ENCODE results near the gene TUBA1C.
"Not testable (repeated sequence)": the region's sequence is repeated elsewhere in the genome, so short reads cannot be mapped to it uniquely, and the experiment has no call there.

Gene TUBA1C

DNA sequence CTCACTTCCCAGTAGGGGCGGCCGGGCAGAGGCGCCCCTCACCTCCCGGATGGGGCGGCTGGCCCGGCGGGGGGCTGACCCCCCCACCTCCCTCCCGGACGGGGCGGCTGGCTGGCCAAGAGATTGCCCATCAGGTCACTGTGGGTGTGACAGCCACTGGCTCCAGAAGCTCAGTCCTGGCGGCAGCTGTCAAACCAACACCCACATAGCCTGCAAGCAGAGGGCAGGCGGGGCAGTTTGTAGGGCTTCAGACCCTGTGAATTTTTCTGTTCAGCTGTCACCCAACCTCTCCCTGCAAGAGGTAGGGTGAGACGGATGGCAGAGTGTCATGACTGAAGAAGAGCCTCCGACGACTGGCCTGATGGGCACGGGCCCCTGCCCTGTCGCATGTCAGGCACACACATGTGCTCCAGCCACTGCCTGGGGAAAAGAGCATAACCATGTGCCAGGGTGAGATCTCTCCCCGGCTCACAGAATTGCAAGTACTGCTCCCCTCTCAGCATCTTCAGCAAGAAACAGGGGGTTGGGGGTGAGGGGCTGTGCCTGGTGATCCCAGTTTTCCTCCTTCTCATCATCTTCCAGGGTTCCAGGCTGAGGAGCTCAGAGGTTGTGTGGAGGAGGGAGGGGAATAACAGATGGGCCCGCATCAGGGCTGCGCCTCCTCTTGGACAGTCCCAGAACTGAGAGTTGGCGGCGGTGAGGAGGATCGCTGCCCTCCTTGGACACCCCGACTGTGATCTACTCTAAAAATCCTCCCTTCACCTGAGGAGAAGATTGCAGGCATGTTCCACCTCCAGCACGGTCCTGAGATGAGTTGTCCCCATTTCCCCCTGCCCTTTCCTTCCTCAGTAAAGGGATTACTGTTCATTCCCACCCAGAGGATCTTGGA, 18.9 kb downstream of the TUBA1C start:
- no peak for ATAC-seq

DNA sequence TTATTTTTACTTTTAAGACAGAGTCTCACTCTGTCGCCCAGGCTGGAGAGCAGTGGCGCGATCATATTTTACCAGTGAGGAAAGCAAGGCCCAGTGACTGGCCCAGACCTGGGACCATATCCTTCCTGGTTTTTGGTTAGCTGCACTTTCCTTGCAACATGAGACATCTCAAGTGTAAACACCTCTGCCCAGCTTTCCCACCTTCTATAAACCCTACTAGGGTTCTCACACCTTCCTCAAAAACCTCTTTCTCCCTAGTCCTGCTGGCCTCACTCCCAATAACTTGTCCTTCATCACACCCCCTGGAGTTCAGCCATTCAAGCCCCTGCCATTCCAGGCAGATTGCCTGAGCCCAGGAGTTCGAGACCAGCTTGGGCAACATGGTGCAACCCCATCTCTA, 19.8 kb downstream of the TUBA1C start:
- no peak for ATAC-seq

DNA sequence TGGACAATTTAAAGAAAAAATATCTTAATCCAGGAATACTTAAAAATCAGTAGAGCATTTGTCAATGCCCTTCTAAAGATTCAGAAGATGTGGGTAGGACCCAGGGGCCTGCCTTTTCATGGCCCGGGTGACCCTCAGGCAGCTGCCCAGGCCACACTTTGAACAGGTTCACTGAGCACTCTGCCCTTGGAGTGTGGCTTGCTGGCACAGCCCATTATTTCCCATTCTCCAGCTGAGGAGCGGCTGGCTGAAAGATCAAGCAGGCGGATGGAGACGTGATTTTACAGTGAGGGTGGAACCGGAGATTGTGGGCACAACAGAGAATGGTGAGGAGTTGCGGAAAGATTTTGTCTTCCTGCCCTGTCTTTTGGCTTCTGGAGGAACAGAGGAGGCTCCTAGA, 23.0 kb downstream of the TUBA1C start:
- no peak for ATAC-seq

DNA sequence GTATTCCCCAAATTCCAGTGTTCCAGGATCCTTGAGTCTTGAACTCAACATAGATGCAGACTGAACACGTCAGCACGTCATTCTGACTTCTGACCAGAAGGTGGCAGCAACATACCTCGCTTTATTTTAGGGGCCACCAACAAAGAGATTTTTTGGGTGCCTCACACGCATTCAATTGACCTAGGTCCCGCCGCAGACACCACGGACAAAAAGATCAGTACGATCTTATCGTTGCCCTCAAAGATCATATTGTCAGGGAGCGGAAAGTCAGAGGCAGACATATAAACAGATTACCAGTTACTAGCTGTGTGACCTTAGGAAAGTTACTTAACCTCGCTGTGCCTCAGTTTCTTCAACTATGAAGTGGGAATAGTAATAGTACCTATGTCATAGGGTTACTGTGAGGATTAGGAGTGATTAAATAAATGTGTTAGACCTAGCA, 23.6 kb downstream of the TUBA1C start:
- peak in 1 of 2 donors; percentile 41 for ATAC-seq

DNA sequence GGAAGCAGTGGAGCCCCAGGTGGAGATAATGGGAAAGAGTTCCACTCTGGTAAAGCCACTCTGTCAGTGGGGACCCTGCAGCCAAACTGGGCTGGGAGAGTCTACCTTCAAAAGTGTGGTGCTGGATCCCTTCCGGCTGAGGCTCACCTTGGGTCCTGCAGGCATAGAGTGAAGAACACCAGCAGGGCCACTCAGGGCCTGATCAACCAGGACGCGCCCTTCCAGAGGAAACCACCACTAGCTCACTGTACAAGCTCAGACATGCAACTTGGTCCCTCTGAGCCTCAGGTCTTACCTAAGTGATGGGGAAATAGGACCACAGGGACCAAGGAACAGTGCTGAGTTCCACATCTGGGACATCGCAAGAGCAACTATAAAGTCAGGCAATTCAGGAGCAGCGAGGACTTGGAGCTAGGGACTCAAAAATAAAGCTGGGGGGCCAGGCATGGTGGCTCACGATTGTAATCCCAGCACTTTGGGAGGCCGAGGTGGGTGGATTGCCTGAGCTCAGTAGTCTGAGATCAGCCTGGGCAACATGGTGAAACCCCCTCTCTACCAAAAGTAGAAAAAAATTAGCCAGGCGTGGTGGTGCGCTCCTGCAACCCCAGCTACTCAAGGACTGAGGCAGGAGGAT, 24.2 kb downstream of the TUBA1C start:
- no peak for ATAC-seq

DNA sequence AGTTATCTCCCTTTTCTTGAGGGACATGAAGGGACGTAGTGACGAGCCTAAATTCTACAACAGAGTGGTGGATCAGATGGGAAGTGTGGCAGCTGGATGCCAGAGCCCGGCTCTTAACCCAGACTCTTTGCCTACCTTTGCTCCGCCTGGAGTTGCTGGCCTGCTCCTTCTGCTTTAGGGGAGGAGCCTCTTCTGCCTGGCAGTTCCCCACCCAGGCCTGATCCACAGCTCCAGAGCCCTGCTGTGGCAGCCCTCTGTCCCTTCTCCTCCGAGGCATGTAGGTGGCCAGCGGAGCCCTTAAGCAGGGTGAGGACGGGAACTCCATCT, 27.8 kb downstream of the TUBA1C start:
- ATAC-seq: no peak

DNA sequence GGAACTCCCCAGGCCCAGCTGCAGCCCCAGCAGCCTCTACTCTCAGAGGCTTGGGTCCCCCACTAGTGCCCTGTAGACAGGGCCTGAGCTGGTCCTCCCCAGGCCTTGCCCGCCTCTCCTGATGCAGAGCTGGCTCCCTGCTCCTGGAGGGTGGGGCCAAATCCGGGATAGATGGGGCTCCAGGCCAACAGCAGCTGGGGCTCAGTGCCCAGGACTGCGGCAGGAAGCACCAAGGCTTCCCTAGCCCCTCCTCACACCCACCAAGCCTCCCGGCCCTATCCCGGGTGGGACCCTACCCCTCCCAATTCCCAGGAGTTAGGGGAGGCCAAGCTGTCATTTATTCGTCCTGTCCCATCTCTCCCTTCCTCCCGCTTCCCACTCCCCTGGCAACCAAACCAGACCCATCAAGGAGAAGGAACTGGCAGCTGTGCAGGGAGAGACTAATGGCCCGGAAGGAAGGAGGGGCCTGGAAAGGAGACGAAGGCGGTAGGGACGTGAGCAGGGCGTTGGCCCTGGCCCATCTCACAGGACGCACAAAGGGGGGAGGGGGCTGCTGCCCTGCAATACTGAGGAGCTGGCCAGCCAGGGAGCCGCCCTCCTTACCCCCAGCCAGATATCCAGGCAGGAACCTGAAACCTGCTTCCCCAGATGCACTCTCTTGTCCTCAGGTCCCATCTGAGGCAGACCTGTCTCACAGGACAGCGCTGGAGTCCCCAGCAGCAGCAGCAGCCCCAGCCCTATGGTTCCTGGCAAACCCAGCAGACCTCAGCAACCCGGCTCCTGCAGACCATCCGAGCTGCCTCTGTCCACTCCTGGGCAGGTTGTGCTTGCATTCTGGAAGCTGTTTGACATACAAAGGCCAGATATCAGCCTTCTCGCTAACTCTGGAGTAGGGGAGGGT, 28.4 kb downstream of the TUBA1C start:
- ATAC-seq: no peak

DNA sequence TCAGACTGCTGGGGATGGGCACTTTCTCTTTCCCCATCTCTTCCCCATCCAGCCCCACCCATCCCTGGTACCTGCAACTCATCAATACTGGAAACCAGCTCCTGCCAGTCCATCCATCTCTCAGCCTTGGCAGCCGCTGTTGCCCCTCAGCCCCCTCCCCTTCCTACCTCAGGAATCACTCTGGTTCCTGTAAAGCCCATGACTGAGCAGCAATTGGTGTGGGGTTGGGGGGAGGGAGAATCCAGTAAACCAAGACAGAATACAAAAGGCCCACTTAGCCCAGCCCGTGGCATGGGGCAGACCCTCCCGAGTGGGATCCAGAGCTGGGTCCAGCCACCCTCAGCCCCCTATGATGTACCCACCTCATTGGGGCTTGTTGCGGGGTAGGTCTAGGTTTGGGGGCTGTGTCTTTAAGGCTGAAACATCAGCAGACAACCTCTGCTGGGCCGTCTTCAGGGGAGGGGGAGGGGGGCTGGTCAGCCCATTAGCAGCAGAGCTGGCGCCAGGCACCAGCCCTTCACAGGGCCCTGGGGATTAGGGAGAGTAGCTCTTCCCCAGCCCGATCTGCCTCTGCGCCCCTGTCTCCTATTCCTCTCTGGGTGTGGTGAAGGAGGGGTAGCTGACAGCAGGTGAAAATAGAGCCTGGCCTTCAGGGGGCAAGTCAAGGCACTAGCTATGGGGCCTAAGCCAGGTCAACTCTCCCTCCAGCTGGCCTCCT, 29.4 kb downstream of the TUBA1C start:
- no peak for ATAC-seq

DNA sequence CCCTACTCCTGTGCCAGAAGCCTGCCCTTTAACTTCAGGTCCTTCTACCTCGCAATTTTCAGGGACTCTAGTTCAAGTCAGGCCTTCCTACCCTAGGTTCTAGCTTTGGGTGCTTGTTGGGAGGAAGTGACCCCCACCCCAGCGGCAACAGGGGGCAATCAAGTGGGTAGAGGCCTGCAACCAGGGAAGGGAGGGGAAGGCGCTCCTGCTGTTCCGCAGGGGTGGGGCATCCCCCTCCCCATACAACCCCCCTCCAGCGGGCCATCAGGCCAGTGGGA, 29.9 kb downstream of the TUBA1C start:
- ATAC-seq: no peak

DNA sequence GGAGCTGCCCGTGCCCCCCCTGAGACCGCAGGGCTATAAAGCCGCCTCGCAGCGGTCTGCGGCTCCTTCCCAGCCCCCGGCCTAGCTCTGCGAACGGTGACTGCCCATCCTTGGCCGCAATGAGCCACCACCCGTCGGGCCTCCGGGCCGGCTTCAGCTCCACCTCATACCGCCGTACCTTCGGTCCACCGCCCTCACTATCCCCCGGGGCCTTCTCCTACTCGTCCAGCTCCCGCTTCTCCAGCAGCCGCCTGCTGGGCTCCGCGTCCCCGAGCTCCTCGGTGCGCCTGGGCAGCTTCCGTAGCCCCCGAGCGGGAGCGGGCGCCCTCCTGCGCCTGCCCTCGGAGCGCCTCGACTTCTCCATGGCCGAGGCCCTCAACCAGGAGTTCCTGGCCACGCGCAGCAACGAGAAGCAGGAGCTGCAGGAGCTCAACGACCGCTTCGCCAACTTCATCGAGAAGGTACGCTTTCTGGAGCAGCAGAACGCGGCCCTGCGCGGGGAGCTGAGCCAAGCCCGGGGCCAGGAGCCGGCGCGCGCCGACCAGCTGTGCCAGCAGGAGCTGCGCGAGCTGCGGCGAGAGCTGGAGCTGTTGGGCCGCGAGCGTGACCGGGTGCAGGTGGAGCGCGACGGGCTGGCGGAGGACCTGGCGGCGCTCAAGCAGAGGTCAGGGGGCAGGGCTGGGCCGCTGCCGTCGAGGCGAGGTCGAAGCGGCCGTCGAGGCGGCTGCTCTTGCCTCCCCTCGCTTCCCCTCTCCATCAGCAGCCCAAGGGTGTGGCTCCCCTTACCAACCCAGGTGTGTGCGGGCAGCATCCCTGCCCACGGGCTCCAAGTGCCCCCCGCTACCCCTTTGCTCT, 30.4 kb downstream of the TUBA1C start, which contains the start of gene PRPH:
Gene PRPH, plus strand, starts transcription at position 66 of the 855 bp plus-strand sequence. Its CDS starts 54 bp downstream, at position 120.
- no peak for ATAC-seq

DNA sequence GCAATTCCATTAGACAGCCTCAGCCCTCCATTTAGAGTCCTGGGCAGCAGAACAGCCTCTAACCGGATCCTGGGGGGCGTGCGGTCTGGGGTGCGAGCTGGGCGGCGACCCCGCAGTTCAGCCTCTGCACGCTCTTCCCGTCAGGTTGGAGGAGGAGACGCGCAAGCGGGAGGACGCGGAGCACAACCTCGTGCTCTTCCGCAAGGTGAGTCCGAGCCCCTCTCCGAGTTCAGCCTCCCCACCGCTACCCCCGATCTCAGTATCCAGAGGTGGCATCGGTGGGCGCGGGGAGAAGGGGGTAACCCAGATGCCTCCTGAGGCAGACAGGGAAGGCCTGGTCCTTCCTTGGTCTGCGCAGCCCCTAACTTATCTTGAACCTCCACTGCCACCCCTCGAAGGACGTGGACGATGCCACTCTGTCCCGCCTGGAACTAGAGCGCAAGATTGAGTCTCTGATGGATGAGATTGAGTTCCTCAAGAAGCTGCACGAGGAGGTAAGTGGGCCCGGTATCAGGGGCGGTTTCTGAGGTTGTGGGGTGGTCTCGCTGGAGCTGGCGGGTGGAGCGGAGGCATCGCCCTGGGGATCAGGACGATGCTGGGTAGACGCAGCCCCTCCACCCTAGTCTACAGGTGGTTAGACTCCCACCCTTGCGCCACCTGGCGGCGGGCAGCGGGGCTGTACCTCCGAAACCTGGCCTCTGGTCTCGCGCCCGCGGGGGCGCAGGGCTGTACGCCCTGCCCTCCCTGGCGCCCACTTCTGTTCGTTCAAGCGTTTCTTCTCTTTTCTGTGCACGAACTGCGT, 31.4 kb downstream of the TUBA1C start:
- peak; percentile 74 to 77 for ATAC-seq

DNA sequence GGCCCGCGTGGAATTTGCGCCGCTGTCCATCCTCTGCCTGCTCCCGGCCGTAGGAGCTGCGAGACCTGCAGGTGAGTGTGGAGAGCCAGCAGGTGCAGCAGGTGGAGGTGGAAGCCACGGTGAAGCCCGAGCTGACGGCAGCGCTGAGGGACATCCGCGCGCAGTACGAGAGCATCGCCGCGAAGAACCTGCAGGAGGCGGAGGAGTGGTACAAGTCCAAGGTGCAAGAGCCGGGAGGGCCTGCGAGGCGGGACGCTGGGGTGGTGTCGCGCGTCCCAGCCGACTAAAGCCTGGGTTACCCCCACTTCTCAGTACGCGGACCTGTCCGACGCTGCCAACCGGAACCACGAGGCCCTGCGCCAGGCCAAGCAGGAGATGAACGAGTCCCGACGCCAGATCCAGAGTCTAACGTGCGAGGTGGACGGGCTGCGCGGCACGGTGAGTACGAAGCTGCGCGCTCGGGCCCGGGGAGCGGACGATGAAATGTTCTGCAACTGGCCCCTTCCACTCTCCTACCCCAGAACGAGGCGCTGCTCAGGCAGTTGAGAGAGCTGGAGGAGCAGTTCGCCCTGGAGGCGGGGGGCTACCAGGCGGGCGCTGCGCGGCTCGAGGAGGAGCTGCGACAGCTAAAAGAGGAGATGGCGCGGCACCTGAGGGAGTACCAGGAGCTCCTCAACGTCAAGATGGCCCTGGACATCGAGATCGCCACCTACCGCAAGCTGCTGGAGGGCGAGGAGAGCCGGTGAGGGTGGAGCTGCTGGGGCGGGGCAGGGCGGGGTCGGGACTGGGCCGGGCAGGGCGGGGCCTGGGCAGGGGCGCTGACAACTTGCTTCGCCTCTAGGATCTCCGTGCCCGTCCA, 32.2 kb downstream of the TUBA1C start:
- peak; percentile 16 to 47 for ATAC-seq

DNA sequence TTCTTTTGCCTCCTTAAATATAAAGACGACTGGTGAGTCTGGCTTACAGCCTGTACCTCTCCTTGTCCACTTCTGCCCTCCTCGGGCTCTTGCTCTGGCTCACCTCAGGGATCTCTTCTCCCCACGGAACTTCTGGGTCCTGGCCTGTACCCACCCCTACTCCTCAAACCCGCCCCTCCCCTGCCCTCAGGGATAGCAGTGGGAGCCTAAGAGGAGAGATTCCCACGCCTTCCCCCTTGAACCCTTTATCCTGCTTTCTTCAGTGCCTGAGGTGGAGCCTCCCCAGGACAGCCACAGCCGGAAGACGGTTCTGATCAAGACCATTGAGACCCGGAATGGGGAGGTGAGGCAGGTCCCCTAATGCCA, 32.8 kb downstream of the TUBA1C start:
- no peak for ATAC-seq

DNA sequence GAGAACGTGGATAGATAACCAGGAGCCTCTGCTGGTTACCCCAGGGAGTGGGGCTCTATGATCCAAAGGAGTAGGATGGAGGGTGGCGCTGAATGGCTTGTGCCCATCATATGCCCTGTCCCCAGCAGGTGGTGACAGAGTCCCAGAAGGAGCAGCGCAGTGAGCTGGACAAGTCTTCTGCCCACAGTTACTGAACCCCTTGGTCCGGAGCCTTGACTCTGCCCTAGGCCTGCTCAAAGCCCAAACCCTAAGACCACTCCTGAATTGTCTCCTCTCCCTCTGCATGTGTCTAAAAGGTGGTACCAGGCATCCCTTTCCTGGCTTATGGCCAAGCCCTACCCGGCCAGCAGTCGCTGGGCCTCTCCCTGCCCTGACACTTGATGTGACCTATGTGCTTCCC, 33.3 kb downstream of the TUBA1C start:
- ATAC-seq: no peak

DNA sequence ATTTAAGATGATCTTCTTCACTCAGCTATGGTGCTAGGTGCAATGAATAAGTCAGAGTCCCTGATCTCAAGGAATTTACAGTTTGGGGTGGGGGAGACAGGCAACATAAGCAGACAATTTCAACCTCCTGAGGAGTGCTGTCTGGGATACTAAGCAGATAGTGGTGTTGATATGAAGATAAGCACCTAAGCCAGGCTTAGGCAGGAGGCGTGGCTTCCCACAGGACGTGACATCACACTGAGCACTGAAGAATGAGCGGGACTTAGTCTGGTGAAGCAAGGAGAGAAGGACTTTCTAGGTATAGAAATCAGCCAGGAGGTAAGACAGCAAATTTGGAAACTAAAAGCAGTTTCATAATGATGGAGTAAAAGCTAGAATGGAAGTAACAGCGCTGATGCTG, 36.9 kb downstream of the TUBA1C start:
- peak; percentile 38 to 75 for ATAC-seq

DNA sequence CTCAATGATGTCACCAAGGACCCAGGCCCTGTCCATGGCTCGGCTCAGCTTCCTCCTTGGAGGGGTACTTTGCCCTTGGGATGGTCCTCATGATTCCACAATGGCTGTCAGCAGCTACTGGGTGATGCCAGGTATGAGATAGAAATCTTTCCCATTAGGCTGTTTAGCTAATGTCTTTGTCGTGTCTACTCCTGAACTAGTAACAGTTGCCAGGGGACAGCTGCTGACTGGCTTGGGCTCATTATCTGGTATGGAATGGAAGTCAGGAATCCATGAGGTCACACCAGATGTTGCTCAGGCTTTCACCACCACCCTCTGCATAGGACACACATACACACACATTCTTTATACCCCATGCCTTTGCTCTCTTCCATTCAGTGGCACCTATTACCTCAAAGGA, 39.3 kb downstream of the TUBA1C start:
- no peak for ATAC-seq

DNA sequence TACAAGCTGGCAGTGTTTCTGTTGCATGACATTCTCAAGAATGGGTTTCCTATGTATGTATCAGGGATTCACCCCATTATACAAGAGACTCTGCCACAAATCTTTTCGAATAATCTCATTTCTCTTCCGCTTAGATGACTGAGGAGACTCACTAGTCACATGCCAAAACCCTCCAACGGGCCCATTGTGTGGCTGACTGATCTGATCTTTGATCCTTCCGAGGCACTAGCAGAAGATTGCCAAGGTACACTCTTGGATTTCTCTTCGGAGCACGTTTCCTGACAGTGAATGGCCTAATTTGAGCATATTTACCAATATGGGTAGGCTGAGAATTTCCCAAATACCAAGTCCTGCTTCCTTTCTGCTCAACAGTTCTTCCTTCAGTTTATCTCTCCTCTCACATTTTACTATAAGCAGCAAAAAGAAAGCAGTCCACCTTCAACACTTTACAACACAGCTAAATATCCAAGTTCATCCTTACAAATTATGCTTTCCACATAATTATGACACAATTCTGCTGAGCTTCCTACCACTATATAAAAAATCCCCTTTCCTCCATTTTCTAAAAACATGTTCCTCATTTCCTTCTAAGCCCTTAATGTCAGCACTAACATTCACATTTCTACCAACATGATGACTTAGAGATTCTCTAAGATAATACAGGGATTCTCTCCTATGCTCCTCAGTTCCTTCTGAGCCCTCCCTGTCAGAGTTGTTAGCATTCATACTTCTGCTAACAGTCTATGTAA, 41.1 kb downstream of the TUBA1C start:
- ATAC-seq: no peak

DNA sequence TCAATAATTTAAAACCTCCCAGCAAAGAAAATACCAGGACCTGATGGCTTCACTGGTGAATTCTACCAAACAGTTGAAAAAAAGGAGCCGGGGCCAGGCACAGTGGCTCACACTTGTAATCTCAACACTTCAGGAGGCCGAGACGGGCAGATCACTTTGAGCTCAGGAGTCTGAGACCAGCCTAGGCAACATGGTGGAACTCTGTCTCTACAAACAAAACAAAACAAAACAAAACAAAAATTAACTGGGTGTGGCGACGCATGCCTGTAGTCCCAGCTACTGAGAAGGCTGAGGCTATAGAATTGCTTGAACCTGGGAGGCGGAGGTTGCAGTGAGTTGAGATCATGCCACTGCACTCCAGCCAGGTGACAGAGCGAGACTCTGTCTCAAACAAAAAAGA, 44.5 kb downstream of the TUBA1C start:
- no peak for ATAC-seq

DNA sequence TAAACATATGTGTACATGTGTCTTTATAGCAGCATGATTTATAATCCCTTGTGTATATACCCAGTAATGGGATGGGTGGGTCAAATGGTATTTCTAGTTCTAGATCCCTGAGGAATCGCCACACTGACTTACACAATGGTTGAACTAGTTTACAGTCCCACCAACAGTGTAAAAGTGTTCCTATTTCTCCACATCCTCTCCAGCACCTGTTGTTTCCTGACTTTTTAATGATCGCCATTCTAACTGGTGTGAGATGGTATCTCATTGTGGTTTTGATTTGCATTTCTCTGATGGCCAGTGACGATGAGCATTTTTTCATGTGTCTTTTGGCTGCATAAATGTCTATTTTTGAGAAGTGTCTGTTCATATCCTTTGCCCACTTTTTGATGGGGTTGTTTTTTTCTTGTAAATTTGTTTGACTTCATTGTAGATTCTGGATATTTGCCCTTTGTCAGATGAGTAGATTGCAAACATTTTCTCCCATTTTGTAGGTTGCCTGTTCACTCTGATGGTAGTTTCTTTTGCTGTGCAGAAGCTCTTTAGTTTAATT, 45.6 kb downstream of the TUBA1C start:
- ATAC-seq: not testable (repeated sequence)
